Skin of body (tissue), 2 donors: ENCODE measurements around the gene ATP8A2. TPM values are rescaled to one million over a fixed set of nuclear protein-coding genes. Genes with fewer than 3 reads are reported as not detected.
A peak's percentile ranks its signal among the peaks of the same experiment; 100 is the strongest.

ENCODE experiments used
- DNase-seq: peaks from one replicate; lab custom pipeline; 2025; lab: John Stamatoyannopoulos, UW
- total RNA-seq: library from RNA; depleted of rRNA; stranded (reverse); fragments of >200 nt; gene quantifications from one replicate; pipeline ENCODE4 v1.2.3, GENCODE V29; 2014

ATP8A2 gene
- total RNA-seq, 1 donor from 2014 or later: 1.1 TPM

- DNase-seq: no peak
Measured at GRCh38 chr13:25725104-25725503, 353.3 kb downstream of the ATP8A2 start.

GRCh38 chr13:25727250-25727649 lies 355.5 kb downstream of the ATP8A2 start:
- DNase-seq: no peak

GRCh38 chr13:25727810-25728209 lies 356.0 kb downstream of the ATP8A2 start:
- DNase-seq: no peak

DNA sequence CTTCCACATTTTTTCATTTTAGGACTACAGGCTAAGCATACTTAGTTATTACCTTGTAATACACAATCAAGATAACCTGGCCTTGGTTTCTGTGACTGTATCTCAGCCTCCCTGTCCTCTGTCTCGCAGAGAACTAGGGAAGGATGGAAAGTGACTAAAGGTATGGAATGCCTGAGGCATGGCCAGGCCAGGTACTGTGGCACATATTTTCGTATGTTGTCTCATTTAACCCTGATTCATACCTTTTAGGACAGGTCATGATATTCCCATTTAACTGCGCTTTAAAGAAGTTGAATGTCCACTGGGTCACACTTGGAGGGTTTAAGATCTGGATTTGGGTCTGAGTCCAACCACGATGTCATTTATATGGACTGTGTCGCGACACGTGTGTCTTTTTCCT lies 357.4 kb downstream of the ATP8A2 start:
- DNase-seq: no peak

- DNase-seq: no peak
Measured at GRCh38 chr13:25731037-25731436, 359.3 kb downstream of the ATP8A2 start.

- DNase-seq: no peak
Measured at GRCh38 chr13:25731536-25731935, 359.8 kb downstream of the ATP8A2 start.

- DNase-seq: no peak
Measured at GRCh38 chr13:25732111-25732865, 360.5 kb downstream of the ATP8A2 start.

DNA sequence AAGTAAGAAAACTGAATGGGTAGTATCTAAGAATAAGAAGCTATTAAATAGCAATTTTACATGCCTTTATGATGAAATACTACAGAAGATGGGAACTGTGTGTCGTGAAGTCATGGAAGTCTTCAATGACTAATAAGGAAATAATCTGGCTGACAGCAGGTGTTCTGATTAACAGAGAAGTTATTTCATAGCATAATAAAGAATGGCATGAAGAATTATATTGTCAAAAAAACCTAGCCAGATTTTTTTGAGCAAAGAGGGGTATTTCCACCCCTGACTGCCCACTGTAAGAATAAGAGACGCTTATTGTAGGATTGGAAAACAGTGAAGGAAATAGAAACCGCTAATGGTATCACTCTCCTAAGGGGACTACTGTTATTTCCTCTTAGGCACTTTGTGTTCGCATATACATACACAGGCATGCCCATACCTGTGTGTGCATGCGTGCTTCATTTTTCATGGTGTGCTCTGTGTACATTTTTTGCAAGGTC lies 361.3 kb downstream of the ATP8A2 start:
- no peak for DNase-seq

DNA sequence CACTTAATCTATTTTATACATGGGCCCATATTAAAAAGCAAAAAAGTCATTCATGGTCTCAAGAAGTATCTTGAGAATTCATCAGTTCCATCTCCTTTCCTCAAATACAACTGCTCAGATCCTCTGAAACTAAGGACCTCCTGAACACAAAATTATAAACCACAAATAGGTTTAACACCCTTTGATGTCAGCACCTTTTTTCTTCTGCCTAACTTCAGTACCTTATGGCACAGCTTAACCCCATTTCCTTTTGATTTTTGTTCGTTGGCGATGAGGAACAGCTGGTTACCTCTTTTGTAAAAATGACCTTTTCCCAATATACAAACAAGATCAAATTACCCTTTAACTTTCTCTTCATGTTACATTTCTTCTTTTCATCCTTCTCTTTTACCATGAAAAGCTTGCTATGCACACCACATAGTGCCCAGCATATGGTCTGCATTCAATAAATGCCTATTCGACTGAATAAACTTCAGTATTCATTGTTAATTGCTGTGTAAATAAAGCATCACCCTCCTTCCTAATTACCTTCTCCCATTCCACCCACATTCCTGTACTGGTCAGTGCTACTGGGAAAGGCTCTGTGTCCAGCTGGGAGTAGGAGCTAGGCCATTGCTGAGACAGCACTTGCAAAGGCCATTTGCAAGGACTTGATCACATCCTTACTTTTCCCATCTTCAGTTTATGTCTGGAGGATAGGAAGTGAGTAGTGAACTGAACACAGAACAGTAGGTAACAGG lies 362.1 kb downstream of the ATP8A2 start:
- no peak for DNase-seq

GRCh38 chr13:25738342-25739196 lies 366.8 kb downstream of the ATP8A2 start:
- DNase-seq: no peak

DNA sequence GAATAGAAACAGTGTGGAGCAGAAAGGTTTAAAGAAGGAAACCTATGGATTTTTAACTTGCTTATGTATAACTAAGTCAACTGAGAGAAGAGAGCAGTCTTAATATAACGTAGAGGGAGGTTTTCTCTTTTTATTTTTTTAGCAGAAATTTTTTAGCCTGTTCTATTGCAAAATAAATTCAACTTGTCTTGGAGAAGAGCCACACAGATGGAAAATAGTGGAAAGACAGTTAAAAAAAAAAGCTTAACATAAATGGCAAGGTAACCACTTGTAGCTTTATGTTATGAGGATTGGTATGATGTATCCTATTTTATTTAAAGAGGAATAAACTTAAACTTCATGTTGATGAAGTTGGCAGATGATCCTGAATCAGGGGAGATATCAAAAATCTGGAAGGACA lies 367.6 kb downstream of the ATP8A2 start:
- DNase-seq: no peak

DNA sequence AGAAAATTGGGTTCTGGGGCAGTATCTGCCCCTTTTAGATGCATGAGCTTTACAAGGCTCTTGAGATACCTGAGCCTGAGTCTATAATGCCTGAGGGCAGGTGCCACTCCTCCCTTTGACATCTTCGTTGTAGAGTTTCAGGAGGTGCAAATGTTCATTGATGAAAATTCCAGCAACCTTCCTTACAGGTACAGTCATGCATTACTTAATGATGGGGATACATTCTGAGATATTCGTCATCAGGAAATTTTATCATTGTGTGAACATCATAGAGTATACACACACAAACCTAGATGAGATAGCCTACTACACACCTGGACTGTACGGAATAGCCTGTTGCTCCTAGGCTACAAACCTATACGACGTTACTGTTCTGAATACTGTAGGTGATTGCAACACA lies 370.0 kb downstream of the ATP8A2 start:
- DNase-seq: no peak

- no peak for DNase-seq
Measured at GRCh38 chr13:25742220-25742619, 370.4 kb downstream of the ATP8A2 start.

- no peak for DNase-seq
Measured at GRCh38 chr13:25743421-25743820, 371.6 kb downstream of the ATP8A2 start.

DNA sequence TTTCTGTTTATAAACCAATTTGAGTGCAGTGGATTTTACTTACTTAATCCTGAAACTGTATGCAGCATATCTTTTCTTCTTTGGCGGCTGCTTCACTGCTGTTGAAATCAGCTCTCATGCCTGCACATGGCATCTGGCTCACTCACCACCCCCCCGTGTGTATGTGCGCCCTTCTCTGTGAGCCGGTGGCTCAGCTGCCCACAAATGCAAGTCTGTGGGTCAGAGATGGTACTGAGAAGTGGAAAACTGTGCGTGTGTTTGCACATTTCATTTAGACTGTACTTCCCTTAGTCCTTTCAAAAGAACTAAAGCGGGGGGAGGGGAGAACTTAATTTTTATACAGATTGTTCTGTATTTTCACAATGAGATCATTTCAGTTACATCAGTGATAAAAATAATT lies 372.4 kb downstream of the ATP8A2 start:
- no peak for DNase-seq

GRCh38 chr13:25746131-25746530 lies 374.4 kb downstream of the ATP8A2 start:
- DNase-seq: no peak

- DNase-seq: peak; percentile 67
Measured at GRCh38 chr13:25752957-25753551, 381.3 kb downstream of the ATP8A2 start.

GRCh38 chr13:25753976-25754375 lies 382.2 kb downstream of the ATP8A2 start:
- no peak for DNase-seq

GRCh38 chr13:25756251-25756650 lies 384.5 kb downstream of the ATP8A2 start:
- no peak for DNase-seq

- DNase-seq: no peak
Measured at GRCh38 chr13:25756912-25757311, 385.1 kb downstream of the ATP8A2 start.

GRCh38 chr13:25761041-25761440 lies 389.3 kb downstream of the ATP8A2 start:
- no peak for DNase-seq
